Measurements from ENCODE around the gene TPP1.

Gene TPP1

DNA sequence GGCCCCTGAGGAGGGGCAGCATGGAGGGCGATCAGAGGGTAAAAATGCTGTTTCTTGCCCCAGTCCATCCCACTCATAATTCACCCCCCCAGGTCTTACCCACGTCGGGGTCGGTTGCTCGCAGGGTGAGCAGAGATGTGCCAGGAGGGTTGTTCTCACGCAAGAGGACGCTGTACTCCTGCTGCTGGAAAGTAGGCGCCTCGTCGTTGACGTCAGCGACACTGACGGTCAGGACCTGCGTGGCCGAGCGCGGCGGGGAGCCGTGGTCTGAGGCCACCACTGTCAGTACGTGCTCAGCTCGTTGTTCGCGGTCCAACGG, 10.3 kb upstream of the TPP1 start:
- no peak for FAIRE-seq
- no peak for DNase-seq (ENCODE audit: insufficient read length, low spot score)

DNA sequence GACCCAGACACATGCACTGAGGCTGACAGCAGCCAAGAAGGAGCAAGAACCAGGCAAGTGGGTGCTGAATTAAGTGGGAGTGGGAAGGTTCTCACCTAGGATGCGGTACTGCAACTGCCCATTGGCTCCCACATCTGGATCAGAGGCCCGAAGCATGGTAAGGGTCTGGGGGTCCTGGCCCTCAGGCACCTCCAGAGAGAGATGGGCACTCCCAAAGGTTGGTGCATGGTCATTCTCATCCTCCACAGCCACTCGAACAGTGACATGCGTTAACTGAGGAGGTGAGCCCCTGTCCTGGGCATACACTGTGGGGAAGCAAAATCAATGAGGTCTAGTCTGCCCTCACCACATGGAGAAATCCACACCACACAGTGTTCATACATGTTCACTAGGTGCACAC, 9.3 kb upstream of the TPP1 start:
- DNase-seq (ENCODE audit: insufficient read length, low spot score), result no peak
- no peak for FAIRE-seq

DNA sequence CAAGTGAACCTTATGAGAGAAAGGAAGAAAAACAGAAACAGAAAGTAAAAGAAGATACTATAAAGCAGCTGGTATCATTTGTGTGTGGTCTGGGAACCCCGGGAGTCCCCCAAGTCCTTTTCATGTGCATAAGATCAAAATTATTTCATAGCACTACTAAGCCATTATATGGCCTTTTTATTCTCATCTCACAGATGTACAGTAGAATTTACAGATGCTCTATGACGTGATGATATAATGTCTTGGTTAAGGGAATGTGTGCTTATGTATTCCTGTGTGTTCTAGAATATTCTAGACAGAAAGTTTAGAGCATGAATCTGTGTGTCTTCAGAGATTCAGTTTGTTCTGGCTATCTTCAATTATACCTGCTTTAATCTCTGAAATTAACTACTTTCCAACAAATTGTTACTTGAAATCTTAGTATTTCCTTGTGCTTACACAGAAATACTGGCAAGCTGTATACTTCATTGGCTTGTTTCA, 8.6 kb upstream of the TPP1 start:
- DNase-seq (ENCODE audit: insufficient read length, low spot score), result no peak
- FAIRE-seq, result no peak

DNA sequence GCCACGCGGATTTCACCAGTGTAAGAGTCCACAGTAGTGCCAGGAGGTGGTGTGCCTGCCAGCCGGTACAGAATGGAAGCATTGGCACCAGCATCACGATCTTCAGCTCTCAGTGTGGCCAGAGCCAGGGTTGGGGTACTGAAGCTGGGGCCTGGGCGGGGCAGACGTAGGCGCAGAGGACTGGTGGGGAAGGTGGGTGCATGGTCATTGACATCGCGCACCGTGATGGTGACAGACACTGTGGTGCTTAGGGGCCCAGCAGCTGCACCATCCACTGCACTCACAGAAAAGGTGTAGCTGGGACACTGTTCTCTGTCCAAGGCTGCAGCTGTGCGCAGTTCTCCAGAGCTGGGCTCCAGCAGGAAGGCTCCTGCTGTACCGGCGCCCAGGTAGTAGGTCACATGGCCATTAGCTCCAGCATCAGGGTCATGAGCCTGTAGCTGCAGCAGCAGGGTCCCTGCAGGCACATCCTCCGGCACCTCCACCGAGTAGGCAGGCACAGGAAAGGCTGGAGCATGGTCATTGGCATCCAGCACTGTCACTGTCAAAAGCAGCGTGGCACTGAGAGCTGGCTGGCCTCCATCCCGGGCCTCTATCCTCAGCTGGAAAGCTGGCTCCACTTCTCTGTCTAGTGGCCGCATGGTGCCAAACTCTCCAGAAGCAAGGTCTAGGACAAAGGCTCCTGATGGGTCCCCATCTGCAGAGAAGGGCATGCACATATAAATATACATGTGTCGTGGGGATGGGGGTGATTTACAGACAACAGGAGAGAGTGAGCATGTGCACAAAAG, 7.9 kb upstream of the TPP1 start:
- no peak for DNase-seq (ENCODE audit: insufficient read length, low spot score)
- no peak for FAIRE-seq

DNA sequence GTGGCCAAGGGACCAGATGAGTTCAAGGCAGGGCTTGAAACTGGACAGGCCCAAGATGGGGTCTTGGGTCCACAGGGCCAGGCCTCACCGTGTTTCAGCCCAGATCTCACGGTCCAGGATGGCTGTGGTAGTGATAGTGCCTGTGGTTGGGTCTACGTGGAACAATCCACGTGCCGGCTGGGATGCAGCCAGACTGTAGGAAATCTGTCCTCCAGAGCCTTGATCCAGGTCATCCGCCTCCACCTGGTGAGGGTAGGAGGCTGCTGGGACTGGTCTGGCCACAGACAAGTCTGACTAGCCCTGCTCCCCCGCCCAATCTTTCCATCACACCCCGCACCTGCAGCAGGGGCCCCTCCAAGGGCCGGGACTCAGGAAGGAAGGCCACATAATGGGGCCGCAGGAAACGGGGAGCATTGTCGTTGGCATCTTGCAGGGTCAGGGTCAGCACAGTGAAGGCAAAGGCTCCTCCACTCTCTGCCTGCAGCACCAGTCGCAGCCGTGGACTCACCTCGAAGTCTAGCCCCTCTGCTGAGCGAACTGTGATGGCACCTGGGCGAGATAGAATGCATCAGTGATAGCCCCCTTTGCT, 6.7 kb upstream of the TPP1 start:
- FAIRE-seq (no peak), DNase-seq (ENCODE audit: insufficient read length, low spot score) (no peak)

DNA sequence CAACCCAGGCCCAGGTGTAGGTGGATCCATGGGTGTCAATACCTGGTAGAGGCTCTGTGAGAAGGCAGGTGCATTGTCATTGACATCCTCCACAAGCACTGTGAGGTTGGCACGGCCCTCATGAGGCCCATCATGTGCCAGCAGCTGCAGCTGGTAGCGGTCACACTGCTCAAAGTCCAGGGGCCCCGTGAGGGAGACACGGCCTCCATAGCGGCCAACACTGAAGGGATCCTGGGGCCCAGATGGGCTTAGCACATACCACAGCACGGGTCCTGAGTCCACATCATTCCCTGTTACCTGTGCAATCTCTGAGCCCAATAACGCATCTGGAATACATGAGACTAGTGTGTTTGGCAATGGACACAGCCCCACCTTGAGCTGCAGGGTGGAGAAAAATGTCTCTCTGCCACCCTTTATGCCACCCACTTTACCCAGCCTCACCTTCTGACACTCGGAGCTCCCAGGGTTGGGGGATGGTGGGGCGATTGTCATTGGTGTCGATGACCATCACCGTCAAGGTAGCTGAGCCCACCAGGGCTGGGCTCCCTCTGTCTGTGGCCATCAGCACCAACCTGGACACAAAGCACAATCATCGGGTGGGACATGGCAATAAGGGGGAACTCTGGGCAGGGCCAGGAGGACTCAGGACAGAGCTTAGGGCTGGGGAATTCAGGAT, 6.1 kb upstream of the TPP1 start:
- FAIRE-seq (no peak), DNase-seq (ENCODE audit: insufficient read length, low spot score) (no peak)

DNA sequence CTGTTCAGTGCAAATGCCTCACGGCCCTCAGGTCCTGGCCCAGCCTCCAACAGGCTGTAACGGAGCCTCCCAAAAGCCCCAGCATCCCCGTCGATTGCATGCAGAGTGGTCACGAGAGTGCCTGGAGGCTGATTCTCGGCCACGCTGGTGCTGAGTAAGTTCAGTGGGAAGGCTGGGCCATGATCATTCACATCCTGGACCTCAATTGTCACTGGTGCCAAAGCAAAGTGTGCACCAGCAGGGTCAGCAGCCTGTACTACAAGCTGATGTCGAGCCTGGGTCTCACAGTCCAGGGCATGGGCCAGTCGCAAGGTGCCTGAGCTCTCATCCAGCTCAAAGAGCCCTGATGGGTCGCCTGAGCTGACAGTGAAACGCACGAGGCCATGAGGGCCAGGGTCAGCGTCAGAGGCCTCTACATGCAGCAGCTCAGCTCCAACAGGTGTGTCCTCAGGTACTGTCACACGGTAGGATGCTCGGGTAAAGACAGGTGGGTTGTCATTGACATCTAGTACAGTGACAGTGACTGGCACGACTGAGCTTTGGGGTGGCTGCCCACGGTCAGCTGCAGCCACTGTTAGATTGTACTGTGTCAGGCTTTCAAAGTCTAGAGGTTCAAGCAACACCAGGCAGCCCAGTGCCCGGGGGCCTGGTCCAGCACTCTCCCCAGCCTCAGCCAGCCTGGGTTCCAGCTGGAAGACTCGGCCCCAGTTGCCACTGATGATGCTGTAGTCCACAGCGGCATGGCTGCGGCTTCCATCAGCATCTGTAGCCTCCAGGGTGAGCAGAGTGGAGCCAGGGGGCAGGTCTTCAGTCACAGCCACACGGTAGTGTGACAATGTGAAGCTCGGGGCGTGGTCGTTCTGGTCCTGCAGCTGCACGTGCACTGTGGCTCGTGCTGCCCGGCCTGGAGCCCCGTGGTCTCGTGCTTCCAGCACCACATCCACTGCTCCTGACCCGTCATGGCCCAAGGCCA, 4.5 kb upstream of the TPP1 start:
- DNase-seq (ENCODE audit: insufficient read length, low spot score) (no peak), FAIRE-seq (no peak)

DNA sequence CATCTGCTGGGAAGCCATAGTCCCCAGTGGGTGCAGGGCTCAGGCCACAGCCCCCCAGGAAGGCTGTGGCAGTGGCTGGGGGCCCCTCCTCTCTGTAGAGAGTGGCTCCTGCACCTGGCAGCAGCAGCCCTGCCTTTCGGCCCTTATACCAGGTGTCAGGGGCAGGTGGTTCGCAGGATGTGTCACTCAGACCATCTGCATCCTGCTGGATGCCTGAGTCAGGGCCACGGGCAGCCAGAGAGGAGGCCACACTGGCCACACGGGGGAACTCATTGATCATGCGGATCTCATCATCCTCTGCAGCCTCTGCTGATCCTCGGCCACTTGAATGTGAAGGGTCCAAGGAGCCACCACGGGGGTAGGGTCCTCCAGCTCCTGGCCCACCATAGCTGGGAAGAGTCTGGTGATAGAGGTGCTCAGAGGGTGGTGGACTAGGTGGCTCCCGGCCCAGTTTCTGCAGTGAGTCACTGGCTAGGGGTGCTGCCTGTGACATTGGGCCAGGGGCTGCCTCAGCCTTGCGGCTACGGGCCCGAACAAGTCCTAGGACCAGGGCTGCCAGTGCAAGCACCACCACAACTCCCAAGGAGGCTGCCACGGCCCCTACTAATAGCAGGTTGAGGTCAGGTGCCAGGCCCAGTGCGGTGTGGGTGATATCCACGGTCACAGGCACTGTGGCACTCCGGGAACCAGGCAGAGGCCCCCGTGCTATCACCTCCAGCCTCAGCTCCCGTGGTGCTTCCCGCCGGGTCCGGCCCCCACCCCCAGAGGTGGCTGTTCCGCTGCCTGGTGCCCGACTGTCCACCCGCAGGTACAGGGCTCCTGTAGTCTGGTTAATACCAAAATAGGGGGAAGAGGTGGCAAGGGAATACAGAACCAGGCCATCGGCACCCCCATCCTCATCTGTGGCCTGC, 3.3 kb upstream of the TPP1 start:
- DNase-seq (ENCODE audit: insufficient read length, low spot score) (no peak), FAIRE-seq (no peak)

DNA sequence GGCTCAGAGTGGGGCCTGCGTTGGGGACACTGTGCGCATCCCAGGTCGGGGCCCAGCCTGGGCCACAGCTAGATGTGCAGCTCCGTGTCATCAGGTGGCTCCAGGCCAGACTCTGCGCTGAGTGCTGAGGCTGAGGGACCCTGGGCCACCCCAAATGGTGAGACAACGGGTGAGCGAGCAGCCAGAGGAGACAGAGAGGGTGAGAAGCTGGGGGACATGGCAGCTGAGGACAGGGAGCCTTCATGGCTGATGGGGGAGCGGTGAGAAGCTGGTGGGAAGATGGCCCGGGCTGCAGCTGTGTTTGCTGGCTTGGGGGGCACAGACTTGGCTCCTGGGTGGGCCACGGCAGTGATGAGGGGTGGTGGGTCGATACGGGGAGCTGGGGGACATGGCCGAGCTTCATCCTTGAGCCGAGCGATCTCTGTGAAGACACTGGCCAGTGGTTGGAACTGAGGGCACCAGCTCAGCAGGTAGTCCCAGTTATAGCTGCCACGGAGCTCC, 2.5 kb upstream of the TPP1 start:
- no peak for FAIRE-seq
- no peak for DNase-seq (ENCODE audit: insufficient read length, low spot score)

DNA sequence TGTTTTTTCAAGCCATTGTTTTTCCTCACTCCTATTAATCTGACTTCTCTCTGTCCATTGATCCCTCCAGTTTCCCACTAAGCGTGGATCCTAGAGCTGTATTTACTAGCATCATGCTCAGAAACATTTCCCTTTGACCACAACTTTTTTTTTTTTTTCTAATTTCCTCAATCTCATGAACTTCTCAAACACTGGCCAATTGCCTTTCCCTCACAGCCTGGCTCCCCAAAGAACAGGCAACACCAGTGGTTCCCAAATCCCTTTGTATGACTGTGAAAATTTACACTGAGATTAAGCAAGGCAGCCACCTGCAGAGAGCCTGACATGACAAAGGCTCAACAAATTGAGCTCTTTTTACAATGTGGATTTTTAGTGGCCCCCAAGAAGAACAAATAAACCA, 1.4 kb upstream of the TPP1 start:
- no peak for FAIRE-seq
- no peak for DNase-seq (ENCODE audit: insufficient read length, low spot score)

DNA sequence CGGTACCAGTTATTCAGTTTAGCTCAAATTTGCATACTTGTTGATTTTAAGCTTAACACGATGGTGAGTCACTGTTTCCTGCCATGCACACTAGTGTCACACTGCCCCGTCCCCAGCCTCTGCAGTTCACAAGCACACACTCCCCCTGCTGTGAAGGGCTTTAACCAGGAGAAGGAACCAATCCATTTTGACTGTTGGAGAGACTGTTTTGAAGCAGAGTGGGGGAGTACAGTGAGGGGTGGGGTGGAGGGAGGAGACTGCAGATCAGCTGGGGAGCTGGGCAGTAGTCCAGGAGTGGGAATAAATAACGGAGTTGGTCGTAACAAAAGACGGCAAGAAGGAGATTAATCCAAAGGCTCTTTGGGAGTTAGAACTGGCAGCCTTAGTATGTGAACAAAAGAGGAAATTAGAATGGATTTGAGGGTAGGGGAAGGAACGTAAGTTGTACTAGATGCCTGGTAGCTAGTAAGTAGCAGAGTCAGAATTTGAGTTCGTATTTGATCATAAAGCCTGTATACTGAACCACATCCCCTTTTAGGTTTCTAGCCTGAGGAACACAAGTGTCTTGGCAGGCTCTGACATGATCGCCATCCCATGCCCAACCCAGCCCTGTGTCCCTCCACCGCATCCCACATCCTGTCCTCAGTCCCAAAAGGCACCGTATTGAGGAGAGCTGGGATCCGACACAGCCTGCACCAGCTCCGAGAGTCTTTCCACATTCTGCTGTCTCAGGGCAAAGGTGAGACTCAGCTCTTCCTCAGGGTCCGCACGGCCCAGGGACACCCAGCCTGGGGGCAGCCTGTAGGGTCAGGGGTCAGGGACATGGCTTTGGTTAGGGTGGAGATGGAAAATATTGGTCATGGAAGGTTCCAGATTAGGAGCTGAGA, 862 bp downstream of the TPP1 start:
- FAIRE-seq (no peak), DNase-seq (ENCODE audit: insufficient read length, low spot score) (no peak)

DNA sequence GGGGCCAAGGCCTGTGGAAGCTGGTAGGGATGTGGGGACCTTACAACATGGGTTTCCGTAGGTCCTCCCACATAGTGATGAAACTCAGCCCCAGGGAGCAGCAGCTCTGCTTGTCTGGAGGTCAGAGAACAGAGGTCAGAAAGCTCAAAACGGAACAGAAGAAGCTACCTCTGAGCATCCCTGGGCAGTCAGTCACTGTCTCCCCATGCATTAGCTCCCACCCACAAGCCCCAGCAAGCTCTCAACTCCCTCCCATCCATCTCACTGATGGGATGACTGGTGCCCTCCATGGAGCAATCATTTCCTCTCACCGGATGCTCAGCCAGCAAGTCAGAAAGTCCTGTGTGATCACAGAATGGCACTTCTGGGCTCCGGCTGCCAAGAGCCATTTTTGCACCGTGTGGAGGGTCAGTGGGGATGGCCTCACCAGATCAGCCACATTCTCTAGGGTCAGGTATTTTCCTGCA, 1.9 kb downstream of the TPP1 start:
- FAIRE-seq (no peak), DNase-seq (ENCODE audit: insufficient read length, low spot score) (no peak)

DNA sequence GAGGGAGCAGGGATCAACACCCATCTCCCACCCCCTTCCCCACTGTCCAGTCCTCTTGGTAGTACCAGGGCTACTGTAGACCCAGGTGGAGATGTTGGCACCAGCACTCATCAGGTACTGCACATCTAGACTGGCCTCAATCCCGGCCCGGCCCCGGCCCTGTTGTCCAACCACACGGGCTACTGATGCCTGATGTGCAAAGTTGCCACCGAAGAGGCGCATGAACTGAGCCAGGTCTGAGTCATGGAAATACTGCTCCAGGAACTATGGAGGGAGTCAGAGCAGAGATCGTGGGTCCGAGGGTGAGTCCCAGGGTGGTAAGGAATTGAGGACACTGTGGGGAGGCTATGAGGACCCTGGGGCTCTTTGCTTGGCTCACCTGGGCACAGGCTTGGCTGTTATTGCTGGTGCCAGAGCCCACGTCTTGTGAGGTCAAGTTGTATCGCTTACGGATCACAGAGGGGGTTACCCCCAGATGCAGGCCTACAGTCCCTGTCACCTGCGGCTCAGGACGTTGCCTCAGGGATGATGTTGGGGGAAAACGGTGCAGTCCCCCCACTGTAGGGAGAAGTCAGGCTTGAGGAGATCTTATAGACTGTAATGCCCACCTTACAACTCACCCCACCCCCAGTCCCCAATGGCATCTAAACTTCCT, 2.5 kb downstream of the TPP1 start:
- FAIRE-seq (no peak), DNase-seq (ENCODE audit: insufficient read length, low spot score) (no peak)

DNA sequence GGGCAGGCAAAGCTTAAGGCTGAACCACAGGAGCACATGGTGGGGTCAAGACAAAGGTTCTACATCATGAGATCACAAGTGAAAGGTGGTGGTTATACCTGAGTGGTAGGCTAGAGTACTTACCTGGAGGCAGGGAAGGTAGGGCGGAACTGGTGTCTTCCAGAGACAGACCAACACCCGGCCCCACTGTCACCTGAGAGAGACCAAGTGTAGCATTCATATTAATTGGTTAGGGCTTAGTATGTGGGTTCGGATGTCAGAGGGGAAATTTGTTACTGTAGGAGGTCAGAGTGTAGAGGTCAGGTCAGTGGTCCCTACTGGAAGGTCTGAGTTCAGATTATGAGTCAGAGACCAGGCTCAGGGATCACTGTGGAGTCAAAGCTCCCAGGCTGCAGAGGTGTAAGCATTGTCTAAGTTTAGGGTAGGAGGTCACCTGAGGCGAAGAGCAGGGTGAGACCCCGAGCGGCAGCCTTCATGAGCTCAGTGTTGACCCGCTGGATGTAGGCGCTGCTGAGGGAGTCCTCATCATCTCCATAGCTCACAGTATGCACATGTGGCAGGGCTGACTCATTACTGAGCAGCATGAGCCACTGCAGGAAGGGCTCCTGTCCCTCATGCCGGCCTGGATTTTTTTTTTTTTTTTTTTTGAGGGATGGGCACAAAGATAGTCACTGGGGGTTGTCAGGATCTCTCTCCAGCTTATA, 3.2 kb downstream of the TPP1 start:
- DNase-seq (ENCODE audit: insufficient read length, low spot score) (no peak), FAIRE-seq (no peak)

DNA sequence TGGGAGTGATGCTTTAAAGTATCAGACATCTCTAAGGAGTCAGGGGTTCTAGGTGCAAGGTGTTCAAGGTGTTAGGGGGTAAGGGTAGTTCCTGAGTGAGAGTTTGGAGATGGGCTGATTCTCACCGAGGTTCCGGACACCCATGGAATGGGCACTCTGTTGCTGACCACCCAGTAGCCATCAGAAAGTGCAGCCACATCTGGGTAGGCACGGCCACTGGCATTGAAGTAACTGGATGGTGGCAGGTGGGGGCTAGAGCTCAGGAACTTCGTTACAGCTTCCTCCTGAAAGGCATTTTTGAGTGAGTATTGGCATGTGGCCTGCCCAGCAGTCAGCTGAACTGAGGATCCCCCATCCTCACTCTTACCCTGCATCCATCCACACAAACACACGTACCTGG, 4.2 kb downstream of the TPP1 start:
- DNase-seq (ENCODE audit: insufficient read length, low spot score) (no peak), FAIRE-seq (no peak)

DNA sequence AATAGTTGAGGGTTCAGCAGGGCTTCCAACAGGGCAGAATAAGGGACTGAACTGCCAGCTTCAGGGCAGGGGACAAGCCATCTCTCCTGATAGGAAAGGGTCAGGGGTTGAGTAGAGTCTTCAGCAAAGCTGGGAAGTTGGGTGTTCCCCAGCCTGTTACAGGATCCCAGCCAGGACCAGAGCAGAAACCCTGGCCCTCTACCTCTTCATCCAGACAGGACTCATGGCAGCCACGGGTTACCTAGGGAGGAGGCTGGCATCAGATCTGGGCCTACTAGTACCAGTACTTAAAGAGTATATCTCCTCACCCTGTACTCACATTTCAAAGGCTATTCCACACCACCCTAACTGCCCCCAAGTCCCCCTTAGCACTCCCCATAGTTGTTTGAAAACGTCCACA, 4.8 kb downstream of the TPP1 start:
- DNase-seq (ENCODE audit: insufficient read length, low spot score) (no peak), FAIRE-seq (no peak)

DNA sequence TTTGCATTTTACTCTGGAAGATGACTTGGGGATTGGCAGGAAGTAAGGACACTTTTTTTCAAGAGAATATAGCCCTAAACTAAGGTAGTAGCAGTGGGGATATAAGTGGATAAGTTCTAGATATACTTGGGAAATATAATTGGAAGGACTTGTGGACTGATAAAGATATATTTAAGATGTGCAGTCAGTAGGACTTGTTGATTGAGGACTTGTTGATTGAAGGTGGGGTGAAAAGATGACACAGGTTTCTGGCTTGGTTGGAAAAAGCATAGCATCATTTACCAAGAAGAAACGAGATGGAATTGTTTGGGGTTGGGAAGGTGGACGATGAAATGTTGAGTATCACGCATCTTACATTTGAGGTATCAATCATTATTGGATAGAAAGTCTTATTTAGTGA, 5.7 kb downstream of the TPP1 start:
- DNase-seq (ENCODE audit: insufficient read length, low spot score) (no peak), FAIRE-seq (no peak)

Data from HTR-8/SVneo (cell line).